ENCODE data around the gene AP3M1.

GRCh38 chr10:74104996-74105395 lies 45.6 kb downstream of the AP3M1 start:
- TF ChIP-seq CTCF (conservative IDR thresholded peaks at IDR 0.05) (no peak), EZH2 (IDR thresholded peaks at IDR 0.05; ENCODE audit: low read depth) (no peak)
